ENCODE data around the gene MRPS23.

The MRPS23 gene

DNA sequence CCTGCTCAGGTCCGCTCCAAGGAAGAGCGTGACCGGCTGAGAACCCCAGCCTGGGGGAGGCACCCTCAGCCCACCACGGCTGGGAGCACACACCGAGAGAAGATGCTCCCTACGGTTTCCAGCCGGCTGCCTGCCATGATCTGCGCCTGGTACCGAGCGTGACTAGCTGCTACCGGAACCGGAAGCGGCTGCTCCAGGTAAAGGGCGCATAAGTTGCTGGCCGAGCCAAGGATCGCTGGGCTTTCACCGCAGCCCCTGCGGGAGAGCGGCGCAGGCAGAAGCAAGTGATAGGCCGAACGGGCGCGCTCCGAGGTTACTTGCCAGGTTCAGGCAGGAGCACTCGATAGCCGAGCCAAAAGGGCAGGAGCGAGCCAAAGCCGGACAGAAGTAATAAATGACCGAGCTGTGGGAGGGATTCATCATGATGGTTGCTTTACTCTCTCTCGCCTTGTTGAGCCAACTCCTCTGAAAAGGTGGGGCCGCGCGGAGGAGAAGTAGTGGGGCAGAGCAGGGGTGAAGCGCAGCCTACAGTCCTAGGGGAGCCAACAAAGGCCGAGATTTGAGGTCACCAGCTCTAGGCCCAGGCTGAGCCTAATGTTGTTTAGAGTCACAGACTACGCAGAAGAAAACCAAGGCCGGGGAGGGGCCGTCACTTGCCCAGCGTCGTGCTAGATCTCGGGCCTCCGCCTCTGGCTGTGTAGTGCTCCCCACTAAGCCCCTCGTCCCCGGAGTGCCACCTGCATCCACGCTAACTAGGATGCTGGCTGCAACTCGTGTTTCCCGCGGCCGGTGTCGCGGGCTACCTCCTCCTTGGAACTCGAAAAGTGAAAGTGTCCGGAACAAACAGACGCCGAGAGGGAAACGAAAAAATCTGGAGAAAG lies at the start of gene MRPS23:
TSS of gene MRPS23 (minus strand) at position 171 of the 881 bp plus-strand sequence. CDS start at position 137, 34 bp downstream.
- DNase-seq: peak; percentile 98

DNA sequence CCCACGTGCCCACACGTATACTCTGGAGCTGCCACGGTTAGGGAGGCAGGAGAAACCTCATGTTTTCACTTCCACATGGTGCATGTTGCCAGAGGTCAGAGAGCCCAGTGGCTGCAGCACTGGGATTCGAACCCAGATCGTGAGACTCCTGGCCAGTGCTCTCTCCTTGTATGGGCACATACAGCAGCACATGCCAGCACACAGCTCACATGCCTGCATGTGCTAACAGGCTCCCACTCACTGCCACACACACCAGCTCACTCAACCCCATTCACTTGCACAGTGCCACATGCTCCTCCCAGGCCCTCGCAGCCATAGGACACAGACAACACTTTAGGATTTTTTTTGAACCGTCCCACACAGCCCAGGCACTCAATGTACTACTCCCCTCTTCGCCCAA lies 49.5 kb upstream of the MRPS23 start:
- DNase-seq: no peak

DNA sequence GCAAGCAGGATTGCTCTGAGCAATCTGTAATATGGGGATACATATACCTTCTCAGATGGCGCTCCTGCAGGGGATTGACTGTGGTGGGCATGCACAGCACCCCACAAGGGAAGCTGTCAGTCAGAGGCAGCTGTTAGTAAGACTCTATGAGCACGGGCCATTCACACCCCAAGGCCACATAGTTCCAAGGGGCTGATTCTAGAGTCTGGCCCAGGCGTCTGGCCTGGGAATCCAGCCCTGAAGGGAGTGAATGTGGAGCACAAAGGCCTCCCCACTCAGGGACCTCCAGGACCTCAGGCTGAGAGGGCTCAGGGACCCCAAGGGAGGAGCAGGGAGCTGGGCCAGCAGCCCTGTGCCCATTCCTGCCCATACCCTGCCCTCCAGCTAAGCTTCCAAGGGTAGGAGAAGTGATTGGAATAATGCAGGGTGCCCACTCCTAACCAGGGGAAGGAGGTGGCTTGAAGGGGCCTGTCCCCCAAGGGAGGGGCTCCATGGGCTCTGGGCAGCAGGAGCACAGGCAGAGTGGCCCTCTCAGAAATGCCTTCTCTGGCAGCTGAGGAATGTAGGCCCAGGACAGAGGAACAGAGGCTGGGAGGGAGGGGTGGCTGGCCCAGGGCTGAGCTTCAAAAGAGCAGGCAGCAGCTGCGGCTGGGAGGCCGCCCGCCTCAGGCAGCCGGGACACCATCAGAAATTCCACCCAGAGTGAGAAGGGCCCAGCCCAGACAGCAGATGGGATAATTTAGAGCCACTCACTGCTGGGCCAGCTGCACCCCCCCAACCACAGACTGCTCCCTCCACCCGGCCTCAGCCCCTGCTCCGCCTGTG lies 48.9 kb upstream of the MRPS23 start:
- no peak for DNase-seq

DNA sequence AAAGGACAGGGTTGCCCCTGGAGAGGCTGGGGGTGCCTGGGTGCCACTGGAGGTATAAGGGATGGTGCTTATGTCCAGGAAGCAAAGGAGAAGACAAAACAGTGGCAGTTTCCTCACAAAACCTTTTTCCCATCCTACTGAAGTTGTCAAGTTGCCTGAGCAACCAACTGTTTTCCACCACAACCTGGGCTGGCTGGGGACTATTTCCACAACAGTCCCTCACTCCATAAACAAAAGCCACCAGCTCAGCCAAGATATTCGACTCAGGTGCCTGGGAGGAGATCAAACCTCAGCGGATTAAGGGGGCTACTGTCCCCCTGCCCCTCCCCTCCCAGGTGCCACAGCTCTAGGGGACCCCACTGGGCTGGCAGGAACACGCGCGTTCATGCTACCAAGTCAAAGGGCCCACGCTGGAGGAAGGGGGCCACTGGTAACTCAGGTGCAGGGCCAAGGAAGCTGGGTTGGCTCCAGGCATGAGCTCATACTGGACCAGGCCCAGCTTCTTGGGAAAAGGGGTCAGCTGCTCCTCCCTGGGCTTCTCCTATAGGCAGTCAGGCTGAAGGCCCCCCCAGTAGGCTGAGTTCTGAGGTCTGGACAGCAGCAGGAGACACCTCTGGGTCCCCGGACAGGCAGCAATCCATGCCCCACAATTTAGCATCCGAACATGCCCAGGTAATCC lies 45.7 kb upstream of the MRPS23 start:
- DNase-seq: no peak

DNA sequence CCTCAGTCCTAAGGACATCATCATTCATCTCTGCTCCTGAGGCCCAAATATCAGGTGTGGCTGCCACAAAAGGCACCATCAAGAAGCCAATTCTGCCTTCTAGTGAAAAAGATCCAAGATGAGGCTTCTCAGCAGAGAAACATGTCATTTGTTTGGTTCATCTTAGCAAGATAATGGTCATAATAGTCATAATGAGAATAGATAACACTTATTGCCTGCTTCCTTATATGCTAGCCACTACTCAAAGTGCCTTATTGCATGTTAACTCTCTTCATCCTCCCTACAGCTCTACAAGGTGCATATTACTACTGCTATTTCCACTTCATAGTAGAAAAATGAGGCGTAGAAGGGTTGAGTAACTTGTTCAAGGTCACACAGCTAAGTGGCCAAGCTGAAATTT lies 45.0 kb upstream of the MRPS23 start:
- no peak for DNase-seq

DNA sequence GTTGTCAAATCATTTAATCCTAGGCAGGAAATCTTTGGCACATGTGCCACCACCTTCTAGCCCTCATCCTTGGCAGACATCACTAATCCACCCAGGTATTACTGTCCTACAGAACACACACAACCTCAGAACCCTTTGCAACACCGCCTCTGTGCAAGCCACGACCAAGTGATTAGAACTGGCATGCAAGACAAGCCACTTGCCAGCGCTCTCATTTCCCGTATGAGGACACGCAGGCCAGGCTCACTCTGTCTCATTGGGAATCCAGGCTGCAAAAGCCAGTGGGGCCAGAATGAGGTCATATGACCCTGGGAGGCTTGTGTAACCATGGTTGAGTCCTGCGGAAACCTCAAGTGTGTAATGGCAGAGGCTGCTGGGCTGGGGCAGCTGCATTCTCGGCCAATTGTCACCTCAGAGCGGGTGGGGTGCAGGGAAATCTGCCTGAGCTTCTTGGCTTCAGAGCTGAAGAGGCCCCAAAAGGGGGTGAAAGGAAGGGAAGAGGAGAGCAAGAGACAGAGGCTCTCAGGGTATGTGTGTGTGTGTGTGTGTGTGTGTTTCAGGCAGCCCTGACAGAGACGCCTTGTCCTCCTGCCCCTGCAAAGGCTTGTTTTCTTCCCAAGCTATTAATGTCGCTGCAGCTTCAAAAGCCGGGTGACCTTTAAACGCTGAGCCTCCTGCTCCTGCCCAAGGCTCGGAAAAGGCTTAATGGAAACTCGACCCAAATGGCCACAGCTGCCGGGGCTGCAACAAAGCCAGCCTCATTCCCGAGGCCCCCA lies 43.2 kb upstream of the MRPS23 start:
- no peak for DNase-seq

DNA sequence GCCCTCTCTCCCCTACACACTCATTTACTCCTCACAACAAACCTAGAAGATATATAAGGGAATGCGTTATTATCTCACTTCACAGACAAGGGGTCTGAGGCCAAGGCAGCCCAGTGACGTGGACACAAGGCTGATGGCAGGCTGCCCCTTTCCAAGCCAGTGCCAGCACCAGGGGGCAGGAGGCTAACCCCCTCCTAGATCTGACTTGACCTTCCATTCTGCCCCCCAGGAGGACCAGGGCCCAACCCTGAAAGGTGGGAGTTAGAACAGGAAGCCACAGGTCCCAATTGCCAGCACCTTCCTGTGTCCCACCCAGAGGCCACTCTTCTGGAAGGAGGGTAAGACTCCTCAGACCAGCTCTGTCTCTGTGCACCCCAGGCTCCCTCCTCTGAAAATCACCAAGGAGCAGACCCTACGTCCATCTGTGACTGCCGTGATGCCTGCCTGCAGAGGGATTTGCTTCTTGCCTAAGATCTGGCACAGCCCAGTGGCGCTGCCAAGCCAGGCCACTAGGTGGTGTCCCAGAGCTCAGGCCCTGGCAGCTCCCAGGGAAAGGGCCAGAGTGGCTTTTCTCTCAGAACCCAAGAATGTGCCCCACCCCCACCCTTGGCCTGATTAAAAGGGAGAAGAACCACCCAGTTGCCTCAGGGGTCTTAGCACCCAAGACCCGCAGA lies 42.4 kb upstream of the MRPS23 start:
- DNase-seq: peak; percentile 87

DNA sequence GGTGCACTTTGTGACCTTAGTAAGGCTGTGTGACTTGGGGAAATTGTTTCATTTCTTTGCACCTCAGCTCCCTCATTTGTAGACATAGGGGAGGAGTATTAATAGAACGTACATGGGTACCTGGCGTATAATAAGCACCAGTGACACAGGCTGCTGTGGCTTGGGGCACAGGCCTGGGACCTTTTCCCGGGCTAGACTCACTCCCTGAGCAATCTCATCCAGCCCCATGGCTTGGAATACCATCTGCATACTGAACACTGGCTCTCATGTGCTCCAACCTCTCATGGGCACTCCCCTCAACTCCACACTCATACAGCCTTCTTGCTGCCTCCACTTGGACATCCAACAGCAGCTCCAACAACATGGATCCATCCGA lies 41.0 kb upstream of the MRPS23 start:
- no peak for DNase-seq

DNA sequence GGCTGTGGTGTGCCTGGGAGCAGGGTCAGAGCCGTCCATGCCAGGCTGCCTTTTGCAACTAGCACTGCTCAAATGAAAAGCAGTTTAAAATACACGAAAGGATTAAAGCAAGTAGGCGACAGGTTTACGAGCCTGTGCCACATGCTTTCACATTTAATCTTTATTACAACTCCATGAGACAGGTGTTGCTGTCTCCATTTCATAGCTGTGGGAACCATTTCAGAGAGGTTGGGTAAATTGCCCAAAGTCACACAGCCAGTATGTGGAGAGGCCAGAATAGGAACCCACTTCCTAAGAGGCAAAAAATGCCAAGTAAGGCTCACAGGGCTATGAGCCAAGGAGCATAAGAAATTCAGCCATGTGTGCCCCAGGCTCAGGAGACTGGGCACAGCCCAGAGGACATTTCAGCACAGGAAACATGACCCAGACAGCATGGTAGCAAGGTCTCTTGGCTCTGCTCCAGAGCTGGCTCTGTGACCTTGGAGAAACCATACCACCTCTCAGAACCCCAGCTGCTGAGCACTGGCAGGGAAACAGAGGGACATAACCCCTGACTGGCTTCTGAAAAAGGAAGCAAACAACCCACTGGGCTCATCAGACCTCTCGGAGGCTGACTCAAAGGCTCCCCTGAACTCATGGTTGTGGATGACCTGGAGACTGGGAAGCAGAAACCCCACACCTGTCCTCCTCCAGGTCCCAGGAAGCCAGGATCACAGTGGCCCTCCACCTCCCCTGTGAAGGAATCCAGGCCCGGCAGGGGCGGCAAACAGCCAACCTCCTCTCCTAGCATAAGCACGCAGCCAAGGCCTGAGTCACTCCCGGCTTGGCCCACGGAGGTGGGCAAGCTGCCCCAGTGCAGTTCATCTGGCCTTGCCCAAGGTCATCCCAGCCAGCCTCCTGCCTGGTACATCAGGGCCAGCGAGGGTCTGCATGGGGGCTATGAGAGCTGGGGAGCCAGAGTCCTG lies 40.3 kb upstream of the MRPS23 start:
- DNase-seq: no peak

DNA sequence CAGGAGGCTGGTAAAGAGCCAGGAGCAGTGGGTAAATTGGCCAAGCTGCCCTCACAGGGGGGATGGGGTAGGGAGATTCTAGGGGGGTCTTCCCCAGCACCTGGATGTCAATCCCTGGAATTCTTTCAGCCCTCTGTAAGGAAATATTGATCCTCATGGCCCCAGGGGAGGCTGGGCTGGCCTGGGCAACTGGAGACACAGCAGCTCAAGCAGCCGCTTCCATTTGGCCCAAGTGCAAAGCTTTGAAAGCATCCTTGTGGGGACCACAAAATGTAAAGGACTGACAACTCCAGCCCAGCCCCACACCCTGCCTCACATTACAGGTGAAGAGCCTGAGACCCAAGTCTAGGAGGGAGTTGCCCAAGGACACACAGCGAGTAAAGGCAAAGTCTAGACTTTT lies 39.4 kb upstream of the MRPS23 start:
- no peak for DNase-seq

DNA sequence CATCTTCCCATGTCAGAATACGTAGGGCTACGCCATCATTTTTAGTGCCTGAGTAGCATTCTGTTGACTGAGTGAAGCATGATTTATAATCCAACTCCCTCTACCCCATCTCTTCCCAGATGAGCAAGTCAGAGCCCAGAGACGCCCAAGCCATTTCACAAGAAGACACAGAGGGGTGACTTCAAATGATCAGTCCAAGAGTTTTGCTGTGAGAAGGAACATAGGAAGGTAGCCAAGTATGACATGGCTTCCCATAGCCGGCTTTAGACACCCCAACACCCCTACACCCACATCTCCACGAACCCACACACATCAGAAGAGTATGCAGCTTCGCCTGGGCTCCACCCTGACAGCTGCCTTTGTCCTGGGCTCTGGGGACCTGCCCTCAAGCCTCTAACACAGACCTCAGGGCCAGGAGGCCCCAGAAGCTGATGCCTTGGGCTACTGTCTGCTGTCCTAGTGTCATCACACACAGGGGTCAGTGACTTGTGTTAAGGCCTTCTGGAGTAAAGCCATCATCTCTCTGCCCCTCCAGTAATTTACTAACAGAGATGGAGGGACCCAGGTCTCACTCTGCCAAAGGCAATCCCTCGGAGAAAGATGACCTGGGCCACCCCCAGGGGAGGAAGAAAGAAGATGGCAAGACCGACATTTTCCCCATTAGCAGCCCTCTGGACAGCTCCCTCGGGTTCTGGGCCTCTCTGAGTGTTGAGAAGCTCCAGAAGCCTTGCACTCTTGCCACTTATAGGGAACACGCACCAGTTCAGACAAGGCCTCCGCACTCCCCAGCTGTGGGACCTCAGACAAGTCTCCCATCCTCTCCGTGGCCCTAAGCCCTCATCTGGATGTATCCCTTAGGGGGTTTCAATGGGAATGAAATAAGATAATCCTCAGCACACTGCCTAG lies 38.7 kb upstream of the MRPS23 start:
- DNase-seq: no peak

DNA sequence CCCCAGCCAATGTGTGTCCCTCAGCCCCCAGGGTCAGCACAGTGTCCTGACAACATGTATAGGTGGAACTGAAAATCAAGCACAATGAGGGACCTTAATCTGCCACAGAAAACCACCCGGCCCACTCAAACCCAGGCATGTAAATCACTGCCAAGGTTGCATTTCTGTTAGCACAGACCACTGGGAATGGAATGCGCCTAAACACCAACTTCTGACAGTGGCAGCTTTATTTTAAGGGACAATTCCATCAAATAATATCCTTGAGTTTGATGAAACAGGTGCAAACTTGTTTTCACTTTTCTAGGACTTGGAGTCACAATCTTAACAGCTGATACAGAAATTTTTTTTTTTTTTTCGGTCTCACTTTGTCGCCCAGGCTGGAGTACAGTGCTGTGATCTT lies 37.3 kb upstream of the MRPS23 start:
- no peak for DNase-seq

DNA sequence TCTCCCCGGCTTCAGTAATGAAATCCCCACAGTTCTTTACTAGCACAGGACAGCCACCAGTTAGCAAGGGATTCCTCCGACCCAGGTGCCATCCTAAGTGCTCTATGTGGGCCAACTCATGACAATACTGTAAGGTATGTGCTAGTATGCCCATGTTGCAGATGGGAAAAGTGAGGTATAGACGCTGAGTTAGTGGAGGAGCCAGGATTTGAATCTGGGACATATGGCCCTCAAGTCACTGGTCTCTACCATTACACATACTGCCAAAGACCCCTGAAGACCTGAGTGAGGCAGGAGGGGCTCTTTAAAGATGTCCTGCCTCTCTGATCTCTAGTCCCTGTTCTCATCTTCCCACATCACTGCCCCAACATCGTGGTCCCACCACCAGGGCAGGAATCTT lies 36.2 kb upstream of the MRPS23 start:
- no peak for DNase-seq

DNA sequence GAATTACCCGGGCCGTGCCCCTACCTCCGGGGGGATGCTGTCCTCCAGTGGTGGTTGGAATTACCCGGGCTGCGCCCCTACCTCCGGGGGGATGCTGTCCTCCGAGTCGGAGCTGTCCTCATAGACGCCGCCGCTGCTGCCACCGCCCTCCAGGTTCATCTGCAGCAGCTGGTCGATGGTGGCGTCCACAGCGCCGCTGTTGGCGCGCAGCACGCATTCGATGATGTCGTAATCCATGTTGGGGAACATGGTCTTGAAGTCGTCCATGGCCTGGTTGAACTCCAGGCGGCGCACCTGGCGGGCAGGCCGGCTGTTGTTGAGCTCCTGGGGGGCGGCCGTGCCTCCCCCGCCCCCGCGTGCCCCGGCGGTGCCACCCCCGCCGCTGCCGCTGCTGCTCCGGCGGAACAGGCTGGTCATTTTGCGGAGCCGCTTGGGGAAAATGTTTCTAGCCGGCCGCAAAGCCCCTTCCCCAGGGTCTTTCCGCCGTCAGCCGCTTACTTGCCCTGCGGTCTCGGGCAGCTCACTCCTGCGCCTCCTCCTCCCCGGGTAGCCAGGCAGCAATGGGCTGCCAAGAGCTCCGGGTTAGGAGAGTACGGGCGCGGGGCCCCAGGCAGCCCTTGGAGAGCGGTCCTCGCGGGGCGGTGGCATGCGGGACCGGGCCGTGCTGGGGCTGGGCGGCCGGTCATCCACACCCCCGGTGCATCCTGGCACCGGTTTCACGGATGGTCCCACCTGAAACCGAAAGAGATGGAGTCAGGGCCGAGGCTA lies 35.5 kb upstream of the MRPS23 start:
- DNase-seq: no peak

DNA sequence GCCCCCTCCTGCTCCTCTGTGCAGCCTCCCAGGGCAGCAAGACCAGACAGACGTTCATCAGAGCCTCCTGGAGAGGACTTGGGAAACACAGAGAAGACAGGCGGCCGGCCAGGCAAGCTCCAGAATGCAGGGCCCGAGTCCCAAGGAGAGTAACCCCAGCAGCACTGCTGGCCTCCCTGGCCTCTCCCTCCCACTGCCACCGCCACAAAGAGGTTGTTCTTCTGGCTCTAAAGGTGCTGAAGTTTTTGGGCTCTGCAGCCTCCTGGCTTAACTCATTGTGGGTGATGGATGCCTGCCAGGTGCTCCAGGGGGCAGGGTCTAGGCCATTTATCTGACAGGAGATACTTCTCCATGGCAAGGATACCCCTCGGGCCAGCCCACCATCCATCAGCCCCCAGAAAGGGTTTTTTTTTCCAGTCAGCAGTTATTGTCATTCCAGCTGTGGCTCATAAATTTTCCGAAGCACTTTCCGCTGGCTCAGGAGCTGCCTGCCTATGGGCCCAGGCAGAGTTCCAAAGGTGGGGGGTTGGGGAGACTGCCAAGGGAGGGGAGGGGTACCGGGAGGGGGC lies 32.0 kb upstream of the MRPS23 start:
- DNase-seq: no peak

DNA sequence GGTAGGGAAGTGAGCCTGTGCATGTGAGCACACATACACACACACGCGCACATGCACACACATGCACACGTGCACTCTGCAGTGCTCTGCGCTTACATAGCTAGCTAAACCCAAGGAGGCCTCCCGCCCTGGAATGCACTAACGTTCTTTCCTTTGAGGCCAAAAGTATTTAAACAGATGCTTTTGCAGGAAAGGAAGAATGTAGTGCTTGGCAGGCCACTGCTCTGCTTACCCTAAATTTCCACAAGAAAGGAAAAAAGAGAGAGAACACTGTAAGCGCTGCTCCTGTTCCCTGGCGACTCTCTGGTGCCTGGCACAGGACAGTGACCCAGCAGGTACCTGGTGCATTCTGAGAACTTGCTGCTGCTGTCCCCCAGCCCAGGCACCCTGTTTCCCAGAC lies 31.3 kb upstream of the MRPS23 start:
- no peak for DNase-seq

DNA sequence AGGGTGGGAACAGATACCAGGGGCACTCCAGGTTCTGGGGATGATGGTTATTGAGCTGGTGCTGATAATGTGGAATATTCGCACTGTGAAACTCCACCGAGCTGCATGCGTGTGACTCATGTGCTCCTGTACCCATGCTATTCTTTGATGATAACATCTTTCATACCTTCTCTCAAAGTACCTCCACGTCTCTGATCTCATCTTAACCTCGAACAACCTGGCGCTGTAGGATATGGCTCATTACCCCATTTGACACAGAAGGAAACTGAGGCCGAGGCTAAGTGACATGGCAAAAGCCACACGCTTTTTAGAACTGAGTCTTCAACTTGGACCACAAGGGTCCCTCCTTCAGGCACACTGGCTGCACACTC lies 30.2 kb upstream of the MRPS23 start:
- DNase-seq: peak; percentile 57

DNA sequence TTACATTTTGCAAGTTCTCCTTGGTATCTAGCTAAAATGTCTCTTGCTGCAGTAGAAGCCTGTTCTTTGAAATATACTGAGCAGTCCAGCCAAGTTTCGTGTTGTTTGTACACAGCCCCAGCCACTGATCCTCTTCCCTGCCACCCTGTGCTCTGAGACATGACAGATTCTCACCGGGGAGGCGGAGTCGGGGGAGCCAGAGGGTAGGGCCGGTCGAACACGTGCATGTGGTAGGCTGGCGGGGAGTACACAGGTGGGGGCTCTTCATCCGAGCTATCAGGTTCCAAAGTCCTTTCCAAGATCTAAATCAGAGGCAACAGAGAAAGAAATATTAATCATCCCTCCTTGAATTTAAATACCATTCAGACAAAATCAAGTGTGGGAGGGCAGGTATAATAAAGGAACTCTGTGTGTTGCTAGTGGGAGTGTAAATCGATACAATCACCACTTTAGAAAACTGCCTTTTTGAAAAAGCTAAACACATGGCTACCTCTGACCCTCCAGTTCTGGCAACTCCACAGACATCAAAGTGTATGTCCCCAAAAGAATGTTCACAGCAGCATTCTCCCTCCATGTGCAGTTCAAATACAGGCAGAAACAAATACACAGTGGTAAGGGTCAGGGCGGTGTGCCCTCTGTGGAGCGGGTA lies 29.7 kb upstream of the MRPS23 start:
- peak; percentile 50 for DNase-seq

All from stimulated activated CD4-positive, alpha-beta T cell treated with anti-CD3 and anti-CD28 coated beads, Interleukin-15, amount 100 ng/mL, for 24 hours (primary cell).